Activated naive CD4-positive, alpha-beta T cell treated with anti-CD3 and anti-CD28 coated beads, Interleukin-2, amount 10 ng/mL, durations not matched to agents 7 days and 5 days (primary cell): ENCODE measurements around the gene SLC26A9.

Experiments used
- CTCF ChIA-PET: fragments of 350-600 bp; sonication (Branson Sonifier 250); formaldehyde crosslinking; loops from one replicate; lab custom pipeline; 2021; ENCODE audit warnings: antibody characterized with exemption; lab: Charles Lee
- DNase-seq: peaks from one replicate; pipeline ENCODE4 v3.0.0-alpha.2; 2020
- H3K27ac Mint-ChIP-seq: one replicate; pipeline ENCODE4 v1.8.0; 2021; ENCODE audit warnings: mild to moderate bottlenecking, moderate library complexity, mixed read lengths
- H3K27me3 Mint-ChIP-seq: one replicate; pipeline ENCODE4 v1.8.0; 2021; ENCODE audit warnings: mild to moderate bottlenecking, mixed read lengths
- H3K36me3 Mint-ChIP-seq: one replicate; pipeline ENCODE4 v1.8.0; 2021; ENCODE audit warnings: mixed read lengths
- H3K4me1 Mint-ChIP-seq: one replicate; pipeline ENCODE4 v1.8.0; 2021; ENCODE audit warnings: mixed read lengths
- H3K4me3 Mint-ChIP-seq: one replicate; pipeline ENCODE4 v1.8.0; 2021; ENCODE audit warnings: mild to moderate bottlenecking, moderate library complexity, mixed read lengths
- H3K9me3 Mint-ChIP-seq: one replicate; pipeline ENCODE4 v1.8.0; 2021; ENCODE audit warnings: mixed read lengths

SLC26A9 gene

GRCh38 chr1:205967554-205968335 is 24.5 kb upstream of the SLC26A9 start:
- Mint-ChIP-seq H3K27me3 (peaks cover 26% of the 10 kb centered on the region), H3K4me3 (no peak overlapping the region), H3K4me1 (no peaks in the 10 kb centered on the region), H3K36me3 (no peaks in the 10 kb centered on the region), H3K9me3 (no peaks in the 10 kb centered on the region), H3K27ac (no peak overlapping the region)
- CTCF ChIA-PET, result interaction anchor here (1.3 to 2.7 kb wide), 3 partner anchors 10 to 185 kb away, joined by 3 to 16 read pairs (median 11); no protein-coding TSS in a partner anchor
- no peak for DNase-seq

DNA sequence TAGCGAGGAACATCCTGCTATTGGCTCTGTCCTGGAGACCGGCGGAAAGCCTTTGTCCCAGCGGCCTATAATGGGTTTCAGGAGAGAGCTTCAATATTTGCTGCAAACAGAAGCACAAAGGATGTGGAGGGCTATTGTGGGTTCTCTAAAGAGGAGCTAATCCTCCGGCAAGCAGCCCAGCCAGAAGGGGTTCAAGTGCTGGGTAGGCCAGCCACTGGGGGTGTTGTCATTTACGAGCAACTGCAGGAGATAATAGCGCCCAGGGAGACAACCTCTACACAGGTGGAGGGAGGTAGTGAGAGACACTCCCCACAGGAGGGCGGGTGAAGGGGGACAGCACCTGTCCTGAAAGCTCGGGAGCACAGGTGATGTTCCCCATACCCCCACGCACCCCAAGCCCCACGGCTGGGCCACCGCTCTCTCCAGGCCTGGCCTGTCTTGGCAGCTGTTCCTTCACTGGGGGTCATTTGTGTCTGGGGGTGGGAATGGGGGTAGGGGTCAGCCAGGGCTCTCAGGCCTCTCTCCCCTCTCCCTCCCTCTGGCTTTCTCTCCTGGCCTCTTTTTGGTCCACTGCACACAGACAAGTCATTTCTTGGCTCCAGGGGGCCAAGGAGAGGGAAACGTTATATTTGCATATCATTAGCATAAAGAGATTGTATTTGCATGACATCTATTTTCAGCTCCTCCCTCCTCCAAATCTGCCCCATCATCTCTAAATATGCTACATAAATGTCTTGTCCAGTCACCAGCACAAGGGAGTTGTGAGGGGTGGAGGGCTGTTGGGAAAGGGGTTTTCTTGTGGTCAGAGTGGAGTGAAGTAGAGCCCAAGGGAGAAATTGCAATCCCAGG is 22.0 kb upstream of the SLC26A9 start:
- no peak overlapping the region for H3K27ac Mint-ChIP-seq
- peaks cover 2% of the 10 kb centered on the region for H3K4me1 Mint-ChIP-seq
- no peak for DNase-seq
- H3K4me3 Mint-ChIP-seq, result no peak overlapping the region
- no peaks in the 10 kb centered on the region for H3K36me3 Mint-ChIP-seq
- CTCF ChIA-PET, result interaction anchor here (0.8 to 3.0 kb wide), 3 partner anchors 12 to 48 kb away, joined by 3 to 24 read pairs (median 3); no protein-coding TSS in a partner anchor
- peaks cover 45% of the 10 kb centered on the region for H3K27me3 Mint-ChIP-seq
- H3K9me3 Mint-ChIP-seq, result no peaks in the 10 kb centered on the region

DNA sequence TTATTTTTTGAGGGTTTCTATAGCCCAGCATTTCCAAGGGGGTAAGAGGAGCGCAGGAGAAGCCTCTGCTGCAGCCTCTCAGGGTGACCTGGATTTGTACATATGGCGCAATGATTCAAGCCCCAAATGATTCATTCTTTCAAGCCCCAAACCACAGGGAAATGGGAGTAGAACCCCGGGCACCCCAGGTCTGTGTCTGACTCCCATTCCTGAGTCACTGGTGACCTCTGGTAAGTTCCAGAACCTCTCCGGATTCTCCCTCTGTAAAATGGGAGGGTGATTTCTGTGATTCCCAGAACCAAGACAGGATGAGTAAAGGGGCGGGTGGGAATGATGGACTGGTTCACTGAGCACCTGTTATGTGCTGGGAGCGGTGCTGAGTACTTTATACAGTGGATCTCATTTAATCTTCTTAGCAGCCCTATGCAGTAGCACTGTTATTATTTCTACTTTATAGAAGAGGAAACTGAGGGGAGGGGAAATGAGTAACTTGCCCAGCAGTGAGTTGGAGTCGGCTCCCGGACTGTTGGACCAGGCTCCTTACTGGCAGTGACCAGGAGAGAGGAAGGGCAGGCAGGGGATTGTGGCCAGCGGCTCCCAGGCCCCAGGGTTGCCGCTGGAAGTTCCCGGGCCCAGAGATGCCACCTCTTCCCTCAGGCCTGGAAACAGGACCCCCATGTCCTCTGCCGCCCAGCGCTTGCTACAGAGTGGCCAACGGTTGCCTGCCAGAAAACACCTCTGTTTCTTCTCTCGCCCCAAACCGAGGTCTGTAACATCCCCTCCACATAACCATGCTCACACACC is 20.3 kb upstream of the SLC26A9 start:
- no peaks in the 10 kb centered on the region for H3K36me3 Mint-ChIP-seq
- no peaks in the 10 kb centered on the region for H3K9me3 Mint-ChIP-seq
- DNase-seq, result no peak
- H3K4me1 Mint-ChIP-seq, result peaks cover 2% of the 10 kb centered on the region
- H3K4me3 Mint-ChIP-seq, result no peak overlapping the region
- CTCF ChIA-PET, result no interaction called here
- no peak overlapping the region for H3K27ac Mint-ChIP-seq
- peaks cover 61% of the 10 kb centered on the region for H3K27me3 Mint-ChIP-seq

DNA sequence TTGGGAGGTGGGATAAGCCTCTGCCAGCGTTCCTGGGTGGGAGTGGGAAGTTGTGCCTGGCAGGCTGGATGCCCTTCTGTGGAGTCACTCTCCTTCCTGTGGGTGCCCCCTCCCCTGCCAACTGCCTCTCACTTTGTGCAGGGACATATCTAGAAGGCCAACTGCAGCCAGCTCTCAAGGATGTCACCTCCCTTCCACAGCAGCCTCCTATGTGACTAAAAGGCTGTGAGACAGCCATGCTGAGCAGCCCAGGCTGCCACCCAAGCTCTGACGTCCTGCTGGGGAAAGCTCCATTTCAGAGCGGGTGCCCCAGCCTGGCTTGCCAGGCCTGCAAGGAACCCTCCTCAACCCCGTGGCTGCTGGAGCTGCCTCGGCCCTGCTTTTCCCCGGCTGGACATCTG is 19.6 kb upstream of the SLC26A9 start:
- H3K36me3 Mint-ChIP-seq, result no peaks in the 10 kb centered on the region
- no peaks in the 10 kb centered on the region for H3K9me3 Mint-ChIP-seq
- no peak overlapping the region for H3K4me3 Mint-ChIP-seq
- H3K27ac Mint-ChIP-seq, result no peak overlapping the region
- H3K27me3 Mint-ChIP-seq, result peaks cover 64% of the 10 kb centered on the region
- CTCF ChIA-PET, result no interaction called here
- H3K4me1 Mint-ChIP-seq, result peaks cover 2% of the 10 kb centered on the region
- DNase-seq, result no peak

DNA sequence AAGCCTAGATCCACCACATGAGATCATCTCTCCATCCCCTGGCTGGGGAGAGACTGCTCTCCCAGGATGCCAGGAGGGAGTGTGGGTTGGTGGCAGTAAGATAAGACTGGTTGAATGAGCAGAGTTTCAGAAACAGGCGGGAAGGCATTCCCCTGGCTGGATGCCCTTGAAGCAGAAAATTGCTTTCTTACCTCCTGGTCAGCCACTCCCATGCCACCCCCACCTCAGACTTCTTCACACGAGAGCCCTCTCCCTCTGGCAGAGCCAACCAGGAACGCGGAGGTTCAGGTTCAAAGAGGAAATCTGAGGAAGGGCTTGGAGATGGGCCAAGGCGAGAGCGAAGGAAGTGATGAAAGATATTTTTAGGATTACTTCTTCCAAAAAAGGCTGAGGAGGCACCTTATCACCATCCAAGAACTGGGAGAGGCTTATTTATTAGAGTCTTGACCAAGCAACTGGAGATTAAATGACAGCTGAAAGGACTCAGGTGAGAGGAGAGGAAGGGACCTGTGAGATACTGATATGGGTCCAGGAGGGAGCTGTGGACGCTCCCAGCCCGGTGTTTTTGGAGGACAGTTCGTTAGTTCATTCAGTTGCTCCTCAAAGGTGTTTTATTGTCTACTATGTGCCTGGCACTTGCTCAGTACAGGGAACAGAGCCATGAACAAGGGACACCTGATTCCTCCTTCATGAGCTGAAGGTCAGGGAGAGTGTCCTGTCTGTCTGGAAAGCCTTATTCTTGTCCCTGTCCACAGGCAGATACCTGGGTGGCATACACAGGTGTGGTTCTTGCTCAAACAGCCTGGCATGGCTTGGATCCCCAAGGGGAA is 18.9 kb upstream of the SLC26A9 start:
- no peak overlapping the region for H3K4me3 Mint-ChIP-seq
- H3K36me3 Mint-ChIP-seq, result no peaks in the 10 kb centered on the region
- H3K27ac Mint-ChIP-seq, result no peak overlapping the region
- DNase-seq, result no peak
- peaks cover 2% of the 10 kb centered on the region for H3K4me1 Mint-ChIP-seq
- peaks cover 61% of the 10 kb centered on the region for H3K27me3 Mint-ChIP-seq
- no peaks in the 10 kb centered on the region for H3K9me3 Mint-ChIP-seq
- CTCF ChIA-PET, result interaction anchor here (0.6 to 1.3 kb wide), 3 partner anchors 8 to 41 kb away, joined by 3 to 8 read pairs (median 3); no protein-coding TSS in a partner anchor

- Mint-ChIP-seq H3K27me3 (peaks cover 67% of the 10 kb centered on the region), H3K4me3 (no peak overlapping the region), H3K4me1 (peaks cover 2% of the 10 kb centered on the region), H3K27ac (no peak overlapping the region), H3K36me3 (no peaks in the 10 kb centered on the region), H3K9me3 (no peaks in the 10 kb centered on the region)
- CTCF ChIA-PET, result interaction anchor here (0.6 to 1.3 kb wide), 5 partner anchors 9 to 42 kb away, joined by 3 to 8 read pairs (median 3); no protein-coding TSS in a partner anchor
- DNase-seq, result peak; percentile 26
Measured at GRCh38 chr1:205961405-205961804, 18.1 kb upstream of the SLC26A9 start.

DNA sequence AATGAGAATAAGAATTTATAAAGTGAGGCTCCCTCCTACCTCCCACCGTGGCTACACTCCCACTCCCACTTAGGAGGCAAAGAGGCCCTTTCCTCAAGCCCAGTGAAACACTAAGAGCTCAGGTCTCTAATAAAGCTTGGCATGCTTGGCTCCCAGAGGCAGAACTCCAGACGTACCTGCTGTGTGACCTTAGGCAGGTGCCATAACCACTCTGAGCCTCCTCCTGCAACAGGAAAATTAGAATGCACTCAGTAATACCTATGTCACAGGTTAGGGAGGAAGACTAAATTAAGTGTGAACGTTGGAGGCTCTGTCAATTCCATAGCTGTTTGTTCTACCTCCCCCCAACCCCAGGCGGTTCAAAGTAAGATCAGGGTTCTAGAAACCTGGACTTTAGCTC is 16.5 kb upstream of the SLC26A9 start:
- CTCF ChIA-PET, result interaction anchor here (1.0 to 3.2 kb wide), 2 partner anchors 18 to 149 kb away, joined by 5 to 17 read pairs; no protein-coding TSS in a partner anchor
- no peak for DNase-seq
- Mint-ChIP-seq H3K4me1 (peaks cover 2% of the 10 kb centered on the region), H3K27ac (no peak overlapping the region), H3K4me3 (no peak overlapping the region), H3K36me3 (no peaks in the 10 kb centered on the region), H3K27me3 (peaks cover 76% of the 10 kb centered on the region), H3K9me3 (no peaks in the 10 kb centered on the region)

- CTCF ChIA-PET, result no interaction called here
- no peak for DNase-seq
- no peak overlapping the region for H3K27ac Mint-ChIP-seq
- no peak overlapping the region for H3K4me3 Mint-ChIP-seq
- no peaks in the 10 kb centered on the region for H3K4me1 Mint-ChIP-seq
- H3K27me3 Mint-ChIP-seq, result peaks cover 69% of the 10 kb centered on the region
- no peaks in the 10 kb centered on the region for H3K36me3 Mint-ChIP-seq
- no peaks in the 10 kb centered on the region for H3K9me3 Mint-ChIP-seq
Measured at GRCh38 chr1:205955499-205955898, 12.2 kb upstream of the SLC26A9 start.

GRCh38 chr1:205954819-205955404 is 11.7 kb upstream of the SLC26A9 start:
- Mint-ChIP-seq H3K4me1 (no peaks in the 10 kb centered on the region), H3K9me3 (no peaks in the 10 kb centered on the region), H3K27ac (no peak overlapping the region), H3K27me3 (peaks cover 69% of the 10 kb centered on the region), H3K4me3 (no peak overlapping the region), H3K36me3 (no peaks in the 10 kb centered on the region)
- DNase-seq, result no peak
- CTCF ChIA-PET, result no interaction called here

- DNase-seq, result no peak
- H3K9me3 Mint-ChIP-seq, result no peaks in the 10 kb centered on the region
- peaks cover 70% of the 10 kb centered on the region for H3K27me3 Mint-ChIP-seq
- H3K36me3 Mint-ChIP-seq, result no peaks in the 10 kb centered on the region
- no peaks in the 10 kb centered on the region for H3K4me1 Mint-ChIP-seq
- CTCF ChIA-PET, result interaction anchor here (0.6 to 3.1 kb wide), 2 partner anchors 25 to 695 kb away, joined by 3 to 19 read pairs; no protein-coding TSS in a partner anchor
- H3K4me3 Mint-ChIP-seq, result no peak overlapping the region
- no peak overlapping the region for H3K27ac Mint-ChIP-seq
Measured at GRCh38 chr1:205951746-205952145, 8.5 kb upstream of the SLC26A9 start.

GRCh38 chr1:205950826-205951549 is 7.7 kb upstream of the SLC26A9 start:
- no peak for DNase-seq
- Mint-ChIP-seq H3K27me3 (peaks cover 63% of the 10 kb centered on the region), H3K9me3 (no peaks in the 10 kb centered on the region), H3K4me1 (no peaks in the 10 kb centered on the region), H3K36me3 (no peaks in the 10 kb centered on the region), H3K4me3 (no peak overlapping the region), H3K27ac (no peak overlapping the region)
- CTCF ChIA-PET, result interaction anchor here (0.6 to 3.1 kb wide), 2 partner anchors 26 to 694 kb away, joined by 3 to 19 read pairs; no protein-coding TSS in a partner anchor

- H3K9me3 Mint-ChIP-seq, result no peaks in the 10 kb centered on the region
- CTCF ChIA-PET, result interaction anchor here (3.1 kb wide), 1 partner anchor 27 kb away, joined by 19 read pairs; no protein-coding TSS in a partner anchor
- no peaks in the 10 kb centered on the region for H3K4me1 Mint-ChIP-seq
- no peak overlapping the region for H3K27ac Mint-ChIP-seq
- H3K27me3 Mint-ChIP-seq, result peaks cover 59% of the 10 kb centered on the region
- no peaks in the 10 kb centered on the region for H3K36me3 Mint-ChIP-seq
- H3K4me3 Mint-ChIP-seq, result no peak overlapping the region
- no peak for DNase-seq
Measured at GRCh38 chr1:205950280-205950679, 7.0 kb upstream of the SLC26A9 start.
